Sigmoid colon (tissue), 4 donors: Measurements from ENCODE around the gene ZNF688.

Source experiments
- EP300 ChIP-seq, 4 donors: sonication (generic); formaldehyde crosslinking; IDR thresholded peaks; one replicate each; pipeline ENCODE4 v1.6.1; 2017; ENCODE audit warnings: antibody characterized with exemption in 4 of 4
- POLR2A ChIP-seq, 2 donors: fragments of 450-650 bp; IDR thresholded peaks; one replicate each; pipeline ENCODE4 v1.6.1; 2016; ENCODE audit warnings: antibody characterized with exemption in 2 of 2, mild to moderate bottlenecking in 2 of 2, moderate library complexity in 2 of 2
- TF ChIP-seq, protein P1 (sequence below), 4 experiments: fragments of 450-650 bp in 3 of 4; fragments of 200-600 bp in 1 of 4; IDR thresholded peaks; one replicate each; pipeline ENCODE4 v1.5.1; 2016 to 2019; ENCODE audit warnings: antibody characterized with exemption in 4 of 4, mild to moderate bottlenecking in 3 of 4, moderate library complexity in 2 of 4

DNA sequence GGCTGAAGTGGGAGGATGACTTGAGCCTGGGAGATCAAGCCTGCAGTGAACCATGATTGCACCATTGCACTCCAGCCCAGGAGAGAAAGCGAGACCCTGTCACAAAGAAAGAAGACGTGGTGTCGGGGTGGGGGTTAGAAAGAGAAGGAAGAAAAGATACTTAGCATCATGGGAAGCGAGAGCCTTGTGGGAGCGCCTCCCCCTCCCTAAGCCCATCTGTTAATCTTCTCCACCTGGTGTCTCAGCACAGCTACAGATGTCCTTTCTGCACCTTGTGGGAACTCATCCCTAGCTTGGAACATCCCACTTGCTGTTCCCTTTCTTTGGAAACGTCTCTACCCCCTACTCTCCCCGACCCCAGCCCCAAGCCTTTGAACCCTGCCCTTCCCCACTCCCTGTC is 6.0 kb downstream of the ZNF688 start:
- TF ChIP-seq, protein P1, sequence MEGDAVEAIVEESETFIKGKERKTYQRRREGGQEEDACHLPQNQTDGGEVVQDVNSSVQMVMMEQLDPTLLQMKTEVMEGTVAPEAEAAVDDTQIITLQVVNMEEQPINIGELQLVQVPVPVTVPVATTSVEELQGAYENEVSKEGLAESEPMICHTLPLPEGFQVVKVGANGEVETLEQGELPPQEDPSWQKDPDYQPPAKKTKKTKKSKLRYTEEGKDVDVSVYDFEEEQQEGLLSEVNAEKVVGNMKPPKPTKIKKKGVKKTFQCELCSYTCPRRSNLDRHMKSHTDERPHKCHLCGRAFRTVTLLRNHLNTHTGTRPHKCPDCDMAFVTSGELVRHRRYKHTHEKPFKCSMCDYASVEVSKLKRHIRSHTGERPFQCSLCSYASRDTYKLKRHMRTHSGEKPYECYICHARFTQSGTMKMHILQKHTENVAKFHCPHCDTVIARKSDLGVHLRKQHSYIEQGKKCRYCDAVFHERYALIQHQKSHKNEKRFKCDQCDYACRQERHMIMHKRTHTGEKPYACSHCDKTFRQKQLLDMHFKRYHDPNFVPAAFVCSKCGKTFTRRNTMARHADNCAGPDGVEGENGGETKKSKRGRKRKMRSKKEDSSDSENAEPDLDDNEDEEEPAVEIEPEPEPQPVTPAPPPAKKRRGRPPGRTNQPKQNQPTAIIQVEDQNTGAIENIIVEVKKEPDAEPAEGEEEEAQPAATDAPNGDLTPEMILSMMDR (IDR thresholded peaks at IDR 0.05) = no peak
- no peak for TF ChIP-seq POLR2A (IDR thresholded peaks at IDR 0.05)
- no peak for TF ChIP-seq EP300 (IDR thresholded peaks at IDR 0.05)
